NCI-H2029 (cell line): ENCODE measurements around the gene XAGE3.

Source experiments
- DNase-seq: peaks from one replicate; lab custom pipeline; 2025; lab: John Stamatoyannopoulos, UW

Gene XAGE3

GRCh38 chrX:52839137-52839536 is 28.7 kb downstream of the XAGE3 start:
- DNase-seq = no peak

DNA sequence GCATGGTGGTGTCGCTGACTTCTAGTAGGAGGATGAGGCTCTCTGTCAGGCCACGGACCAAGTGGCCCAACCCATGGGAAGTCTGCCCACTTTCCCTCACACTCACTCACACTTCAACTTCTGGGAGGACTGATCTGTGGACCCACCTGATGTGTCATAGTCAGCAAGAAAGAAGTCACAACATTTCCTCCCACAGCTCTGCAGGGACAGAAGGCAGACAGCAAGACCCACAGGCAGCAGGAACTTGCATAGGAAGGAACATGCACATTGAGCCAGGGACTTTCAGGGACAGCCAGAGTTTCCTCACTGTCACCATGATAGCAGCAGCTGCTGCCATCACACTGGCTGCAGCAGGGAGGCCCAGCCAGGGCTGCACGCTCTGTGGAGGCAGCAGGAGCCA is 37.3 kb downstream of the XAGE3 start:
- DNase-seq = no peak

DNA sequence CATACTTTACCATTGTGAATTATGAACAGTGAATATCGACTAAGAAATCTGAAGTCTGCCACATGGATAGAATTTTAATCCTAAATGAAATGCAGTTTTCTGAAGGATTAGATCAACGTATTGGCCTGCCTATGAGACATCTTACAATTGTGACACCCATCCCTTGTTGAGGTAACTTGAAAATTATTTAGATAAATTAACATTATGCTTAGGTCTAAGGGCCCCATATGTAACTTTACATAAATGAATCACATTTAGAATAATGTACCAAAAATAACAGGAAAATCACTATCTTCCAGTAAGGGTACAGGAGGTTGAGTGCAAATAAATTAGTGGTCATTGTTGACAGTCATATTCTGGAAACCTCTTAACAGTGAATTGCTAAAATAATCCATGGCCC is 43.3 kb downstream of the XAGE3 start:
- DNase-seq = no peak

- DNase-seq = no peak
Observed at GRCh38 chrX:52821079-52821760, 46.7 kb downstream of the XAGE3 start.

GRCh38 chrX:52819788-52820187 is 48.1 kb downstream of the XAGE3 start:
- no peak for DNase-seq
